H54 (cell line): ENCODE data around the gene NUP214.

Experiments
- DNase-seq: peaks from one replicate; pipeline ENCODE4 v3.0.0; 2011; ENCODE audit warnings: low spot score, mixed read lengths; ENCODE audit not compliant: insufficient read length
- FAIRE-seq: peaks from 3 replicates; lab custom pipeline; 2011; peaks lifted over from hg19 to GRCh38; lab: Jason Lieb, UNC
- POLR2A ChIP-seq: IDR thresholded peaks from 2 replicates; pipeline ENCODE4 v1.6.1; 2011; ENCODE audit warnings: low read depth, mild to moderate bottlenecking, low read length

The NUP214 gene

DNA sequence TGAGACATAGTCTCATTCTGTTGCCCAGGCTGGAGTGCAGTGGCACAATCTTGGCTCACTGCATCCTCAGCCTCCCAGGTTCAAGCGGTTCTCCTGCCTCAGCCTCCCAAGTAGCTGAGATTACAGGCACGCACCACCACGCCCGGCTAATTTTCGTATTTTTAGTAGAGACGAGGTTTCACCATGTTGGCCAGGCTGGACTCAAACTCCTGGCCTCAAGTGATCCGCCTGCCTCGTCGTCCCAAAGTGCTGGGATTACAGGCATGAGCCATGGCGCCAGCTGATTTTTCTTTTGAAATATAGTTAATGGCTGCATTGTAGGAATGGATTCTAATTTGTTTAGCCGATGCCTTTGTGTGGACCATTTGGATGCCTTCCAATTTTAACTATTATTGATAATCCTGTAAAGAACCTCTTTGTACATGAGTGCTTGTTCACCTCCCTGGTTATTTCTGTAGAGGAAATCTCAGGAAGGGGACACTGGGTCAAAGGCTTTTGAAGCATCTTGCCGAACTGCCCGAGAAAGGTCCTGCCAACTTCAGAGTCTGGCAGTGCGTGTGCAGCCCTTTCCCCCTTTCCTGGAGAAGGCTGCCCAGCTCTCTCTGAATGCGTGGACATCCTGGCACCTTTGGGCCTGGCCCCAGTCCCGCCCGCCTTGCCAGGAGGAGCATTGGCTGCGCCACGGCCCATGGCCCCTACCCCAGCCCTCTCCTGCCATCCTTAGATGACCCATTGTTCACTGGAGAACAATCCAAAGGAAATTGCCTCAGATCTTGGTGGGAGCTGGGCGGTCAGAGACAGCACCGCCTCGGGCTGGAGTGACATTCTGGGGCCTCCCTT is 8.9 kb upstream of the NUP214 start:
- no peak for TF ChIP-seq POLR2A
- FAIRE-seq (no peak), DNase-seq (no peak)

GRCh38 chr9:131117121-131117761 is 8.1 kb upstream of the NUP214 start:
- DNase-seq (no peak), FAIRE-seq (no peak)
- TF ChIP-seq POLR2A: no peak

GRCh38 chr9:131117762-131118145 is 7.6 kb upstream of the NUP214 start:
- DNase-seq: no peak
- no peak for FAIRE-seq
- no peak for TF ChIP-seq POLR2A

GRCh38 chr9:131119600-131119999 is 5.8 kb upstream of the NUP214 start:
- TF ChIP-seq POLR2A: no peak
- no peak for FAIRE-seq
- no peak for DNase-seq

DNA sequence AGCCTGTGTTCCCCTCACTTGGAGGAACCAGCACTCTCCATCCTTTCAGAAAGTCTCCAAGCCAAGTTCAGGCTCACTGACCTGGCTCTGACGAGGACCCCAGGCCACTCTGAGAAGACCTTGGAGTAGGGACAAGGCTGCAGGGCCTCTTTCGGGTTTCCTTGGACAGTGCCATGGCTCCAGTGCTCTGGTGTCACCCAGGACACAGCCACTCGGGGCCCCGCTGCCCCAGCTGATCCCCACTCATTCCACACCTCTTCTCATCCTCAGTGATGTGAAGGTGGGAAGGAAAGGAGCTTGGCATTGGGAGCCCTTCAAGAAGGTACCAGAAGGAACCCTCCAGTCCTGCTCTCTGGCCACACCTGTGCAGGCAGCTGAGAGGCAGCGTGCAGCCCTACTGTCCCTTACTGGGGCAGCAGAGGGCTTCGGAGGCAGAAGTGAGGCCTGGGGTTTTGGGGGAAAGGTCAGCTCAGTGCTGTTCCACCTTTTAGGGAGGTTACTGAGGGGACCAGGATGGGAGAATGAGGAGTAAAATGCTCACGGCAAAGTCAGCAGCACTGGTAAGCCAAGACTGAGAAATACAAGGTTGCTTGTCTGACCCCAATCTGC is 4.7 kb upstream of the NUP214 start:
- FAIRE-seq (no peak), DNase-seq (no peak)
- no peak for TF ChIP-seq POLR2A

- no peak for TF ChIP-seq POLR2A
- DNase-seq (no peak), FAIRE-seq (no peak)
These were observed 4.0 kb upstream of the NUP214 start for GRCh38 chr9:131121346-131121745.

- no peak for DNase-seq
- FAIRE-seq: no peak
- no peak for TF ChIP-seq POLR2A
These were observed 3.2 kb upstream of the NUP214 start for GRCh38 chr9:131122158-131122557.

DNA sequence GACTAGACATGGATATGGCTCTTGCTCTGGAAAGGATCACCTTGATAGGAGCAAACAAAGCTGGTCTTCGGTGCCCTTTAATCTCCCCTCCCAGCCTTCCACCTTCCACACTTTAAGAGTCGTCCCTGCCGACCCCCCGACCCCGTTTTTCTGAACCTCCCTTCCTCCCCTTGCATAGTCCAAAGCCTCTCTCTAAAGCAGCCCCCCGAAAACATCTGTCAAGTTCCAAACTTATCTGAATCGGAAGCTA is 423 bp upstream of the NUP214 start:
- FAIRE-seq: no peak
- no peak for TF ChIP-seq POLR2A
- DNase-seq: no peak

DNA sequence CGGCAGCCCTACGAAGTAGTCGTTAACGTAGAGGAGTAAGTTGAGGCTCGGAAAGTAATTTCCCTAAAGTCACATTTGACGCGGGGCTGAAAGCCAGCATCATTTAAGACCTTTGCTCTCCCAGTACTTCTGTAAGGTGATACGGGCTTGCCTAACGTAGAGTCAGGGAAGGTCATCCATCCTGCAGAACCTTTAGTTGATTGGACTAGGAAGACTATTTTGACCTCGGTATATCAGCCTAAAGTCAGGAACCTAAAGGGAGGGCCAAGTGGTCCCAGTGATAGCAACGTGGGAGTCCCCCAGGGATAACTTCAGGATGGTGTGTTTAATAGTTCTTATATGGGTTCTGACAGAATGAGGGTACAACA is 657 bp downstream of the NUP214 start:
- no peak for FAIRE-seq
- no peak for DNase-seq

GRCh38 chr9:131129183-131129582 is 3.8 kb downstream of the NUP214 start:
- no peak for TF ChIP-seq POLR2A
- DNase-seq (no peak), FAIRE-seq (no peak)

More for the DNA sequence above, 657 bp downstream of the NUP214 start:
- no peak for TF ChIP-seq POLR2A

- no peak for FAIRE-seq
- TF ChIP-seq POLR2A: no peak
- no peak for DNase-seq
These were observed 13.3 kb downstream of the NUP214 start for GRCh38 chr9:131138676-131139075.

GRCh38 chr9:131140112-131140511 is 14.7 kb downstream of the NUP214 start:
- no peak for FAIRE-seq
- DNase-seq: no peak
- no peak for TF ChIP-seq POLR2A

DNA sequence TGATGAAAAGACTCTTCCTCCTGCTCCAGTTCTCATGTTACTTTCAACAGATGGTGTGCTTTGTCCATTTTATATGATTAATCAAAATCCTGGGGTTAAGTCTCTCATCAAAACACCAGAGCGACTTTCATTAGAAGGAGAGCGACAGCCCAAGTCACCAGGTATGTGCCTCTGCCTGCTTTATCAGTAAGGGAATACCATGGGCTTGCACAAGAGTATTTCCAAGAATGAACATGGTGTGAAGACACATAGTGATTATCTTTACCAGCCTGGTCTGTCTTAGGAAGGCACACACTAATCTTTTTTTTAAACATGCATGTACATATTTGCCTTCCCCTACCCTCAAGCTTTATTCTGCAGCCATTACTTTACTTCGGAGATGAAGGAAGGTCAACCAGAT is 15.2 kb downstream of the NUP214 start:
- DNase-seq: no peak
- FAIRE-seq: no peak
- TF ChIP-seq POLR2A: no peak

DNA sequence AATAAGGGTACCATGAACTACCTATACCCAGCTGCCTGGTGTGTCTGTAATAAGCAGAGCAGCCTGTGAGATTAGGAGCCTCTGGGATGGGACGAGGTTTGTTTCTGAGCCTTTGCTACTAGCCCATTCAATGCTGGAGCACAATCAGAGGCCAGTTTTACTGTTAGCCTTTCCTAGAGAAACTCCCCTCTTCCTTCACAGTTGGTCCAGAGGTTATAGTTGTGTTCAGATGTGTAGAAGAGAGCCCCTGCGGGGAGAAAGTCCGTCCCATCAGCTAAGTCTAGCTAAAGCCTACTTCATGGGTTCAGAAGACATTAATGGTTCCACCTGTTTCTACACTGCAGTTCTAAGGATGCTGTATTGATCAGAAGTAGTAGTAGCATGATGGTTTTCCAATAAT is 16.8 kb downstream of the NUP214 start:
- FAIRE-seq (no peak), DNase-seq (no peak)
- TF ChIP-seq POLR2A: no peak

DNA sequence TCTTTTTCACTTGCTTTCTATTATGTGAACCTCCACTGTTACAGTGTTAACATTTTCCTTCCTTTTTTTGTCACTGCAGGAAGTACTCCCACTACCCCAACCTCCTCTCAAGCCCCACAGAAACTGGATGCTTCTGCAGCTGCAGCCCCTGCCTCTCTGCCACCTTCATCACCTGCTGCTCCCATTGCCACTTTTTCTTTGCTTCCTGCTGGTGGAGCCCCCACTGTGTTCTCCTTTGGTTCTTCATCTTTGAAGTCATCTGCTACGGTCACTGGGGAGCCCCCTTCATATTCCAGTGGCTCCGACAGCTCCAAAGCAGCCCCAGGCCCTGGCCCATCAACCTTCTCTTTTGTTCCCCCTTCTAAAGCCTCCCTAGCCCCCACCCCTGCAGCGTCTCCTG is 18.8 kb downstream of the NUP214 start:
- DNase-seq (no peak), FAIRE-seq (no peak)
- TF ChIP-seq POLR2A: no peak
